GM12872 (cell line): ENCODE results near the gene NRXN3.

ENCODE experiments used
- CTCF ChIP-seq: IDR thresholded peaks from 3 replicates; pipeline ENCODE4 v1.5.1; 2011; ENCODE audit warnings: low read depth, mild to moderate bottlenecking, low read length, moderate library complexity; ENCODE audit not compliant: insufficient read depth

NRXN3 gene

GRCh38 chr14:79695307-79695706 lies 1525.1 kb downstream of the NRXN3 start:
- TF ChIP-seq CTCF: no peak

GRCh38 chr14:79698298-79698711 lies 1528.1 kb downstream of the NRXN3 start:
- no peak for TF ChIP-seq CTCF

- TF ChIP-seq CTCF: no peak
Observed at GRCh38 chr14:79699206-79699605, 1529.0 kb downstream of the NRXN3 start.

- TF ChIP-seq CTCF: no peak
Observed at GRCh38 chr14:79701371-79701770, 1531.2 kb downstream of the NRXN3 start.

GRCh38 chr14:79702197-79702596 lies 1532.0 kb downstream of the NRXN3 start:
- TF ChIP-seq CTCF: no peak

GRCh38 chr14:79703209-79703608 lies 1533.0 kb downstream of the NRXN3 start:
- TF ChIP-seq CTCF: no peak

GRCh38 chr14:79704041-79704807 lies 1534.1 kb downstream of the NRXN3 start:
- no peak for TF ChIP-seq CTCF
